HepG2 (cell line): Measurements from ENCODE around the gene HBM. TPM values are rescaled to one million over a fixed set of nuclear protein-coding genes. Genes with fewer than 3 reads are reported as not detected.

Experiments
- ATF2 ChIP-seq: sonication (generic); formaldehyde crosslinking; IDR thresholded peaks from 2 replicates; pipeline ENCODE4 v1.4.0; 2020; ENCODE audit warnings: missing genetic modification reagents
- EZH2 ChIP-seq: conservative IDR thresholded peaks from 2 replicates; pipeline ENCODE4 v1.6.1; 2012; ENCODE audit warnings: mild to moderate bottlenecking, low read depth, low read length, moderate library complexity
- HMGA1 ChIP-seq: sonication (generic); formaldehyde crosslinking; conservative IDR thresholded peaks from 2 replicates; pipeline ENCODE4 v1.4.0; 2020; ENCODE audit warnings: missing genetic modification reagents
- HNF4A ChIP-seq: sonication (generic); formaldehyde crosslinking; IDR thresholded peaks from 2 replicates; pipeline ENCODE4 v1.4.0; 2020; ENCODE audit warnings: missing genetic modification reagents
- HNRNPH1 ChIP-seq: fragments of 200-400 bp; formaldehyde crosslinking; optimal IDR thresholded peaks from 2 replicates; pipeline ENCODE3; 2017; ENCODE audit warnings: mild to moderate bottlenecking, low read depth, low read length
- HOXA3 ChIP-seq: sonication (generic); formaldehyde crosslinking; IDR thresholded peaks from 2 replicates; pipeline ENCODE4 v1.5.0; 2020; ENCODE audit warnings: missing genetic modification reagents
- MLLT10 ChIP-seq: sonication (generic); formaldehyde crosslinking; IDR thresholded peaks from 2 replicates; pipeline ENCODE4 v1.4.0; 2020; ENCODE audit warnings: missing genetic modification reagents
- NR2F1 ChIP-seq, 2 experiments: fragments of 450-650 bp in 1 of 2; formaldehyde crosslinking in 1 of 2; IDR thresholded peaks; 2 replicates each; pipeline versions ENCODE4 v1.5.0 to v1.6.1; 2016 to 2020; ENCODE audit warnings: mild to moderate bottlenecking in 1 of 2, missing compliant biosample characterization in 1 of 2, missing genetic modification reagents in 1 of 2, moderate library complexity in 1 of 2
- POLR2A ChIP-seq, 2 experiments: IDR thresholded peaks; 2 replicates each; pipeline ENCODE4 v1.6.1; 2011; ENCODE audit warnings: low read depth in 2 of 2, low read length in 2 of 2, mild to moderate bottlenecking in 1 of 2, moderate library complexity in 1 of 2; ENCODE audit not compliant: insufficient read depth in 1 of 2
- RXRA ChIP-seq: sonication (generic); formaldehyde crosslinking; IDR thresholded peaks from 2 replicates; pipeline ENCODE4 v1.5.1; 2020; ENCODE audit warnings: missing genetic modification reagents
- SP5 ChIP-seq: IDR thresholded peaks from 2 replicates; pipeline ENCODE4 v1.6.1; 2016; ENCODE audit warnings: low read depth, borderline replicate concordance
- TBP ChIP-seq: sonication (generic); formaldehyde crosslinking; IDR thresholded peaks from 2 replicates; pipeline ENCODE4 v1.5.0; 2020; ENCODE audit warnings: missing genetic modification reagents
- THAP11 ChIP-seq: IDR thresholded peaks from 2 replicates; pipeline ENCODE4 v1.6.1; 2016; ENCODE audit warnings: missing biosample characterization, missing genetic modification reagents
- ZFP36 ChIP-seq: fragments of 150-350 bp; IDR thresholded peaks from 2 replicates; pipeline ENCODE4 v1.6.1; 2018; ENCODE audit warnings: borderline replicate concordance, low read length, low read depth; ENCODE audit not compliant: partially characterized antibody
- ZIK1 ChIP-seq: sonication (generic); formaldehyde crosslinking; IDR thresholded peaks from 2 replicates; pipeline ENCODE4 v1.5.0; 2020; ENCODE audit warnings: mild to moderate bottlenecking, low read depth, missing genetic modification reagents, borderline replicate concordance
- ZMYM3 ChIP-seq: sonication (generic); formaldehyde crosslinking; IDR thresholded peaks from 2 replicates; pipeline ENCODE4 v1.5.1; 2020; ENCODE audit warnings: mild to moderate bottlenecking, missing genetic modification reagents
- ZNF224 ChIP-seq: sonication (generic); formaldehyde crosslinking; IDR thresholded peaks from 2 replicates; pipeline ENCODE4 v1.5.0; 2020; ENCODE audit warnings: mild to moderate bottlenecking, missing genetic modification reagents
- ZNF343 ChIP-seq: sonication (generic); formaldehyde crosslinking; IDR thresholded peaks from 2 replicates; pipeline ENCODE4 v1.4.0; 2020; ENCODE audit warnings: mild to moderate bottlenecking, missing genetic modification reagents
- ZNF383 ChIP-seq: sonication (generic); formaldehyde crosslinking; IDR thresholded peaks from 2 replicates; pipeline ENCODE4 v1.4.0; 2020; ENCODE audit warnings: missing genetic modification reagents, mild to moderate bottlenecking, borderline replicate concordance
- ZNF484 ChIP-seq: sonication (generic); formaldehyde crosslinking; IDR thresholded peaks from 2 replicates; pipeline ENCODE4 v1.5.1; 2020; ENCODE audit warnings: mild to moderate bottlenecking, low read depth, missing genetic modification reagents, borderline replicate concordance
- ZNF530 ChIP-seq: sonication (generic); formaldehyde crosslinking; IDR thresholded peaks from 2 replicates; pipeline ENCODE4 v1.5.0; 2020; ENCODE audit warnings: low read depth, mild to moderate bottlenecking, missing genetic modification reagents
- ZNF563 ChIP-seq: sonication (generic); formaldehyde crosslinking; IDR thresholded peaks from 2 replicates; pipeline ENCODE4 v1.8.0; 2022; ENCODE audit warnings: mild to moderate bottlenecking, moderate library complexity, missing genetic modification reagents
- ZNF709 ChIP-seq: sonication (generic); formaldehyde crosslinking; IDR thresholded peaks from 2 replicates; pipeline ENCODE4 v1.5.0; 2020; ENCODE audit warnings: mild to moderate bottlenecking, missing genetic modification reagents
- ZNF768 ChIP-seq: sonication (generic); formaldehyde crosslinking; IDR thresholded peaks from 2 replicates; pipeline ENCODE4 v1.4.0; 2020; ENCODE audit warnings: missing genetic modification reagents
- ZSCAN21 ChIP-seq: sonication (generic); formaldehyde crosslinking; IDR thresholded peaks from 2 replicates; pipeline ENCODE4 v1.8.0; 2022; ENCODE audit warnings: mild to moderate bottlenecking, missing genetic modification reagents, moderate library complexity, borderline replicate concordance
- polyA plus RNA-seq, 8 experiments: library from polyadenylated mRNA; depleted of rRNA in 3 of 8; stranded (reverse) in 7 of 8; unstranded in 1 of 8; fragments of >200 nt; fragmentation: Illumina TruSeq in 4 of 8; extraction: Trizol in 4 of 8; gene quantifications; 2 replicates each; pipeline versions ENCODE4 v1.2.1 to v1.2.3, GENCODE V29; 2011 to 2016; ENCODE audit warnings: low read depth in 4 of 8, missing spikeins in 1 of 8, mixed read lengths in 1 of 8; ENCODE audit not compliant: insufficient read depth in 1 of 8
- total RNA-seq, 5 experiments: library from RNA; depleted of rRNA; stranded (reverse); fragments of >200 nt; fragmentation: Illumina TruSeq; extraction: Trizol; gene quantifications; 2 replicates each; pipeline ENCODE4 v1.2.3, GENCODE V29; 2016; ENCODE audit warnings: low read depth in 1 of 5
- TF ChIP-seq, protein P1 (sequence below): IDR thresholded peaks from 2 replicates; pipeline ENCODE4 v1.6.1; 2016; ENCODE audit warnings: missing genetic modification reagents, missing compliant biosample characterization
- TF ChIP-seq, protein P2 (sequence below): sonication (generic); formaldehyde crosslinking; IDR thresholded peaks from 2 replicates; pipeline ENCODE4 v1.4.0; 2020; ENCODE audit warnings: missing genetic modification reagents, borderline replicate concordance

HBM gene
- total and polyA plus RNA-seq, 2 of the 13 experiments (the other 11 are each of a cell fraction or from before 2014, with no cell fraction given), result not detected

DNA sequence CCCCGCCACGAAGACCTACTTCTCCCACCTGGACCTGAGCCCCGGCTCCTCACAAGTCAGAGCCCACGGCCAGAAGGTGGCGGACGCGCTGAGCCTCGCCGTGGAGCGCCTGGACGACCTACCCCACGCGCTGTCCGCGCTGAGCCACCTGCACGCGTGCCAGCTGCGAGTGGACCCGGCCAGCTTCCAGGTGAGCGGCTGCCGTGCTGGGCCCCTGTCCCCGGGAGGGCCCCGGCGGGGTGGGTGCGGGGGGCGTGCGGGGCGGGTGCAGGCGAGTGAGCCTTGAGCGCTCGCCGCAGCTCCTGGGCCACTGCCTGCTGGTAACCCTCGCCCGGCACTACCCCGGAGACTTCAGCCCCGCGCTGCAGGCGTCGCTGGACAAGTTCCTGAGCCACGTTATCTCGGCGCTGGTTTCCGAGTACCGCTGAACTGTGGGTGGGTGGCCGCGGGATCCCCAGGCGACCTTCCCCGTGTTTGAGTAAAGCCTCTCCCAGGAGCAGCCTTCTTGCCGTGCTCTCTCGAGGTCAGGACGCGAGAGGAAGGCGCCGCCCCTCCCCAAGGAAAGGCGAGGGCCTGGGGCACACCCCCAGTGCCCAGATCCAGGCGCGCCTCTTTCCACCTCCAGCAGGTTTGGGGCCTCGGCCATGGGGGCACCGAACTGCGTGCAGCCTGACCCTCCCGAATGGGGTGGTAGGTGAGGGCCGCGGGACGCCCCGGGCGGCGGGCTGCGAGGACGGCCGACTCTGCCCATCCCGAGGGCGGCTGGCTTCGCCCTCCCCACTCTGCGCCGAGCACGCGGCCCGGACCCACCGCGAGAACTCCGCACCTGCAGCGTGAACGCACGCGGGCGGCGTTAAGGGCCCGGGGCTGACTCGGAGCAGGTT lies 15.1 kb downstream of the HBM start (continued):
- TF ChIP-seq ATF2 (CRISPR knock-in tag) (peak; percentile 86), HNRNPH1 (no peak), ZNF530 (CRISPR knock-in tag) (peak; percentile 91; the same call in 1 of the 2 replicates), HOXA3 (peak; percentile 93), ZSCAN21 (CRISPR knock-in tag) (peak; percentile 99), HMGA1 (CRISPR knock-in tag) (no peak), ZNF343 (CRISPR knock-in tag) (peak; percentile 98), POLR2A (IDR thresholded peaks at IDR 0.05; ENCODE audit: insufficient read depth in 1 of 2, low read depth in 2 of 2, low read length in 2 of 2) (peak in 1 of 2 experiments; percentile 79; a peak in 2 of 4 replicates), TBP (no peak), SP5 (CRISPR knock-in tag) (no peak; the same call in 1 of the 2 replicates), ZNF383 (CRISPR knock-in tag) (no peak), MLLT10 (CRISPR knock-in tag) (no peak), ZNF768 (peak; percentile 81; the same call in 1 of the 2 replicates), ZNF709 (CRISPR knock-in tag) (peak; percentile 98), ZNF484 (peak; percentile 74; the same call in 1 of the 2 replicates), HNF4A (CRISPR knock-in tag) (no peak), ZMYM3 (CRISPR knock-in tag) (no peak; the same call in 1 of the 2 replicates), EZH2 (no peak), THAP11 (CRISPR knock-in tag) (peak; percentile 84), ZFP36 (no peak), RXRA (CRISPR knock-in tag) (peak; percentile 59; the same call in 1 of the 2 replicates), ZNF563 (CRISPR knock-in tag) (peak; percentile 99), ZIK1 (peak; percentile 99), ZNF224 (CRISPR knock-in tag) (peak; percentile 96), NR2F1 (CRISPR knock-in tag; IDR thresholded peaks at IDR 0.05) (no peak)
- TF ChIP-seq, protein P1, sequence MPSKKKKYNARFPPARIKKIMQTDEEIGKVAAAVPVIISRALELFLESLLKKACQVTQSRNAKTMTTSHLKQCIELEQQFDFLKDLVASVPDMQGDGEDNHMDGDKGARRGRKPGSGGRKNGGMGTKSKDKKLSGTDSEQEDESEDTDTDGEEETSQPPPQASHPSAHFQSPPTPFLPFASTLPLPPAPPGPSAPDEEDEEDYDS, result 0 out of 2 replicates have a peak, but pooled peaks have one; percentile 16
- TF ChIP-seq, protein P2, sequence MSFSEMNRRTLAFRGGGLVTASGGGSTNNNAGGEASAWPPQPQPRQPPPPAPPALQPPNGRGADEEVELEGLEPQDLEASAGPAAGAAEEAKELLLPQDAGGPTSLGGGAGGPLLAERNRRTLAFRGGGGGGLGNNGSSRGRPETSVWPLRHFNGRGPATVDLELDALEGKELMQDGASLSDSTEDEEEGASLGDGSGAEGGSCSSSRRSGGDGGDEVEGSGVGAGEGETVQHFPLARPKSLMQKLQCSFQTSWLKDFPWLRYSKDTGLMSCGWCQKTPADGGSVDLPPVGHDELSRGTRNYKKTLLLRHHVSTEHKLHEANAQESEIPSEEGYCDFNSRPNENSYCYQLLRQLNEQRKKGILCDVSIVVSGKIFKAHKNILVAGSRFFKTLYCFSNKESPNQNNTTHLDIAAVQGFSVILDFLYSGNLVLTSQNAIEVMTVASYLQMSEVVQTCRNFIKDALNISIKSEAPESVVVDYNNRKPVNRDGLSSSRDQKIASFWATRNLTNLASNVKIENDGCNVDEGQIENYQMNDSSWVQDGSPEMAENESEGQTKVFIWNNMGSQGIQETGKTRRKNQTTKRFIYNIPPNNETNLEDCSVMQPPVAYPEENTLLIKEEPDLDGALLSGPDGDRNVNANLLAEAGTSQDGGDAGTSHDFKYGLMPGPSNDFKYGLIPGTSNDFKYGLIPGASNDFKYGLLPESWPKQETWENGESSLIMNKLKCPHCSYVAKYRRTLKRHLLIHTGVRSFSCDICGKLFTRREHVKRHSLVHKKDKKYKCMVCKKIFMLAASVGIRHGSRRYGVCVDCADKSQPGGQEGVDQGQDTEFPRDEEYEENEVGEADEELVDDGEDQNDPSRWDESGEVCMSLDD (CRISPR knock-in tag), result peak; percentile 80; the same call in 1 of the 2 replicates
